Loucy (cell line): Measurements from ENCODE around the gene SLC16A10.

Experiments
- CTCF ChIP-seq: fragments of 200-600 bp; sonication (generic); conservative IDR thresholded peaks from 2 replicates; pipeline ENCODE4 v1.5.1; 2014; ENCODE audit warnings: mild to moderate bottlenecking, antibody characterized with exemption, low read length
- EZH2phosphoT487 ChIP-seq: fragments of 200-600 bp; IDR thresholded peaks from 2 replicates; pipeline ENCODE4 v1.6.1; 2018; ENCODE audit warnings: antibody characterized with exemption, mild to moderate bottlenecking, moderate library complexity, borderline replicate concordance

- no peak for TF ChIP-seq CTCF
- no peak for TF ChIP-seq EZH2phosphoT487
These were observed 34.6 kb downstream of the SLC16A10 start for GRCh38 chr6:111121789-111122350.
